HG02938 (cell line): Measurements from ENCODE around the gene RHBDD2.

Experiments used
- ATAC-seq: cut with Tn5 transposase; IDR thresholded peaks from one replicate; pipeline ENCODE4 v1.9.1; 2021; ENCODE audit warnings: mild to moderate bottlenecking, moderate library complexity; ENCODE audit not compliant: unreplicated experiment

Gene RHBDD2

DNA sequence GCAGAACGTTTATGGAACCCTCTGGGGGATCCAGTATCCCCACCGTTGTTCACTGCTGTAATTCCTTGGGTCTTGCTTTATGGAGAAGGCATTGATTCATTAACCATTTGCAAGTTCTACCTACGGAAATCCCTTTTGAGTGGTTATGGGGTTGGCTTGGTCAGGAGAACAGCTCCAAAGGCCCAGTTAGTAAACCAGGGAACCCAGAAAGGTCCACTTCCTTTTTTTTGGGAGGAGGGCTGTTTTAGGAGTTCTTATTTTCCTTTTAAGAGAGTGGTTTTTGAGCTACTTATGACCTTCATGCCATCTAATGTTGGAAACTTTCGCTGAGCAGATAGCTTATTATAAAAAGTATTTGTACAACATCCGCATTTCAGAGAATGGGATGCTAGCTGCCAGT, 37.4 kb downstream of the RHBDD2 start:
- ATAC-seq: no peak

DNA sequence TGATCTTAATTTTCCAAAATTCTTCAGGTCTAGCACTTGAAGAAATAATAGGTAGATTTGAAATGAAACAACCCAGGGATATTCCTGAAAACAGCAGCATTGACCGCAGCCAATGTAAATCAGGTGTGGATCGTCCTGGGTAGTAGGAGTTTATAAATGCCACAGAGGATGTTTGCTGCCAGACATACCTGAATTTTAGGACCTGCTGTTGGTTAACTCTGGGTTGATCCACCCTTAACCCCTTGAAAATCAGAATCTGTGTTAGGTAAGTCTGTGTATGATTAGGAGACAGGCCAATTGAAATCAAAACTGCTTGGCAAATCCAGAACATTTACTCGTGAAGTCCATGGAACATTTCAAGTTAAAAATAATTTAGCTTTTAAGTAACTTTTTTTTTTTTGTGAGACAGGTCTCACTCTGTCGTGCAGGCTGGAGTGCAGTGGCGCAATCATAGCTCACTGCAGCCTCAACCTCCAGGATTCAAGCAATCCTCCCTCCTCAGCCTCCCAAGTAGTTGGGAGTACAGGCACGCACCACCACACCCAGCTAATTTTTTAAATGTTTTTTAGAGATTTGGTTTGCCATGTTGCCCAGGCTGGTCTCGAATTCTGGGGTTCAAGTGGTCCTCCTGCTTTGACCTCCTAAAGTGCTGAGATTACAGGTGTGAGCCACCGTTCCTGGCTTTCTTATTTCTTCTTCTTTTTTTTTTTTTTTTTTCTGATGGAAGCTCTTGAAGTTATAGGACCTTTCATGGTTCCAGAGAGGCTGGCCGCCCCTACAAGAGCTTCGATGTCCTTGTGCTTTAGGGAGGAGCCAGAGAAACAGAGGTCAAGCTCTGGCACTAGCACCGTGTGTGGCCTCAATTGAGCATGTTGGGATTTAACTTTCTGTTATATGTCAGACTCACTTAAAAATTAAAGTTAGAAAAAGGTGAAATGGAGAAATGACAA, 38.1 kb downstream of the RHBDD2 start:
- ATAC-seq: no peak

DNA sequence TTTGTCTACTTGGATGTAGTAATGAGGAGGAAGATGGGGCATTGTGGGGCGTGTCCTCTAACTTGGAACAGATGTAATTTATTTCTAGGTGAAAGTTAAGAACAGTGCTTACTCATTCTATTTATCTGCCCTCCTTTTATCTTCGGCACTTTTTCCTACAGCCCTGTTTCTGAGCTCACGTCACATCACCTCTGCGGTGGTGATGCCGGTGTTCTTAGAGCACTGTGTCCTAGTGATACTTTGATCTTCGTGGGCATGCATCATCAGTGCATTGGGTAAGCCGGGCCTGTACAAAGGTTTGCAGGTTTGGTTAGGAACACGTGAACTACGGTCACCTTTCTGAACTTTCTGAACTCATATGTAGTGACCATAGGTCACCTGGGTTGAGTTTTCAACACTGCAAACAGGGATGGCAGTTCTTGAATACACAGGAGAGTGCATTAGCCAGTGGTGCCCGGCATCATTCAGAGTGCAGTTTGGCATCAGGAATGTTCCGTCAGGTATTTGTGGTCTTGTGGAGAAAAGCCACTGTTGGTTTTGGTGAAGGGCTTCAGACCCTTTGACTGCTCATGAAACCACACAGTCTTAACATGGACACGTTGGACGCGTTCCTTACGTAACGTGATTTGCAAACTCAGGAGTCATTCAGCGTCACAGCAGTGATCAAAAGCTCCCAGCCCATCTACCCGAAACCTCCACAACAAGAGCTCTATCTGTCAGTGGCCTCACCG, 41.8 kb downstream of the RHBDD2 start:
- no peak for ATAC-seq

DNA sequence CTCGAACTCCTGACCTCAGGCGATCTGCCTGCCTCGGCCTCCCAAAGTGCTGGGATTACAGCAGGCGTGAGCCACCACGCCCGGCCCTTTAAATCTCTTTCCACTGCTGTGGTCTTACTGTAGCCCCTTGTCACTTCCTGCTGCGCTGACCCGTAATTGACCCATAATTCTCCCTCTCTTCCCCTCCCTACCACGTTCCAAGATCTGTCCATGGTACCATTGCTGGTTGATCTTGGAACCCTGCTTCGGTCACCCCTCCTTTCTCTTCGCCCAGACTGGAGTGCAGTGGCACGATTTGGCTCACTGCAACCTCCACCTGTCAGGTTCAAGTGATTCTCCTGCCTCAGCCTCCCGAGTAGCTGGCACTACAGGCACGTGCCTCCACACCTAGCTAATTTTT, 42.6 kb downstream of the RHBDD2 start:
- ATAC-seq: no peak

DNA sequence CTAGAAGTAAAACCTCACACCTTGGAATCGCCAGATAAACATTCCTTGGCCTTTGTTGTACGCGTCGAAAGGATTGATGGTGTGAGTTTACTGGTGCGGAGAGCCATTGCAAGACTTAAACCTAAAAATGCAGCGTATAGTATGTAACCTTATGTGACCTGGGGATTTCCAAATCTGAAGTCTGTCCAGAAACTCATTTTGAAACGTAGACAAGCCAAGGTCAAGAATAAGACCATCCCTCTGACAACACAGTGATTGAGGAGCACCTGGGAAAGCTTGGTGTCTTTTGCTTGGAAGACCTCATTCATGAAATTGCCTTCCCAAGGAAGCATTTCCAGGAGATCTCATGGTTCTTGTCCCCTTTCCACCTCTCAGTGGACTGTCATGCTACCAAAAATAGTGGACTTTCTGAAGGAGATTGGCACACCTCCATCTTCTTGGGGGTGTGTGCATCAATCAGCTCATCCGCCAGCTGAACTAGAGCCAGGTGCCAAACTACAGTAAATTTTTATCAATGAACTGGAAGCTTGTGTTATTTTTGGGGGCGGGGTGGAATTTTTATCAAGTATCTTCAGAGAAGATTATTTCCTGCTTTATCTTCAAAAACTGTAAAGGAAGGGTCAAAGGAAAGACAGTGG, 44.3 kb downstream of the RHBDD2 start:
- ATAC-seq: no peak

DNA sequence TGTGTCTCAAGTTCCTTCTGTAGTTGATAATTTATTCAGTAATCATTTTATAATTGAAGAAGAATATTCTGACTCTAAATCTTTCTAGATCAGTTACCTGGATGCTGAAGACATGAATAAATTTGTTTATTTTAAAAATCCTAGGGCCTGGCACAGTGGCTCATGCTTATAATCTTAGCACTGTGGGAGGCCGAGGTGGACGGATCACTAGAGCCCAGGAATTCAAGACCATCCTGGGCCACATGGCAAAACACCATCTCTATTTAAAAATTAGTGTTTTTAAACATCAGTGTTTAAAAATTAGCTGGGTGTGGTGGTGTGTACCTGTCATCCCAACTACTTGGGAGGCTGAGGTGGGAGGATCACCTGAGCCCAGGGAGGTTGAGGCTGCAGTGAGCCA, 45.4 kb downstream of the RHBDD2 start:
- no peak for ATAC-seq

DNA sequence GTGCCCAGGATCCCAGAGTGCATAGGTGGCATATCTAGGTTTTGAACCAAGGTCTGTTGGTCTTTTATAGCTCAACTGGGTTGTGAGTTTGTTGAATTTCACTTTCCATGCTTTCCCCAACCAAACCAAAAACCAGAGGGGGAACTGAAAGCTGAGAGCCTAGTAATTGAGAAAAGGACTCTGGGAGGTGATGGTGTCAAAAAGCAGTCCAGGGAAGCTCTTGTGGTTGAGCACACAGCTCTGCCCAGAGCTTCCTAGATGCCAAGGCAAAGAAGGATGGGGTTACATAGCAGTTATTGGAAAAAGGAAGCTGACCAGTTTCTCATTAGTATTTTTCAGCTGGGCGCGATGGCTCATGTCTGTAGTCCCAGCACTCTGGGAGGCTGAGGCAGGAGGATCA, 46.1 kb downstream of the RHBDD2 start:
- no peak for ATAC-seq

DNA sequence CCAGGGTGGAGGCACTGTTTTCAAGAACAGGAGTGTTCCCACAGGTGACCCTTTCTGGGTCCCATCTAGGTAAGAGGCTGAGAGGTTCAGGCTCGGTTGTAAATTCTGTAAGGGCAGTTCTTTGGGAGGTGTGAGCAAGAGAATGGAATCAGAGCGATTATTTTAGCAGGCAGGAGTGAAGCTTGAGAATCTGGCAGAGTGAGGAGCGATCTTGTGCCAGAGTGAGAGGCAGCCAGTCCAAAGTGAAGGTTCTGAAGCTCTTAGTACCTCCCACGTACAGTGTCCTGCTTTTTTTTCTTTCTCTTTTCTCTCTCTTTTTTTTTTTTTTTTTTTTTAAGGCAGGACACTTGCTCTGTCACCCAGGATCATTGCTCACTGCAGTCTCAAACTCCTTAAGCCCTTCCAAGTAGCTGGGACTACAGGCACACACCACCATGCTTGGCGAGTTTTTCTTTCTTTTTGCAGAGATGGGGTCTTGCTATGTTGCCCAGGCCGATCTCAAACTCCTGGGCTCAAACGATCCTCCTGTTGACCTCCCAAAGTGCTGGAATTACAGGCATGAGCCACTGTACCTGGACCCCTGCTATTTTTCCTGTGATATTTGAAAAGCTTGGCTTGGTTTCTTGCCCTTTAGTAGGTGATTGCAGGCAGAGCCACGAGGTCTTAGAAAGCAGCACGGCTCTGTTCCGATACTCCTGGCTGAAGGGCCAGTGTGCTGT, 47.0 kb downstream of the RHBDD2 start:
- ATAC-seq: no peak

DNA sequence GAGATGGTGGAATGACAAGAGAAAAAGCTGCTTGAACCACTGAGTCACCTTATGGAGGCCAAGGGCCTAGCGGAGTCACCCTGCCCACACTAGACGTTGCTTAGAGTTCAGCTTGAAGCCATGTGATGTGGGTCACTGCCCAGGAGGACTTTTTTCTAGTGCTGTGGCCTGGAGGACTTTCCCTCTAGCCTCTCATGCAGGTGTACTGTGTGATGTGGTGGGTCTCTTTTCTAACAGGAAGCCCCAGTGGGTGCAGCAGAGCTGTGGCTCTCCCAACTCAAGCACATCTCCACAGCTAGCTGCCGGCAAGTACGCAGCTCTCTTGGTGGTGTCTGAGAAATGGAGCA, 49.7 kb downstream of the RHBDD2 start:
- no peak for ATAC-seq

DNA sequence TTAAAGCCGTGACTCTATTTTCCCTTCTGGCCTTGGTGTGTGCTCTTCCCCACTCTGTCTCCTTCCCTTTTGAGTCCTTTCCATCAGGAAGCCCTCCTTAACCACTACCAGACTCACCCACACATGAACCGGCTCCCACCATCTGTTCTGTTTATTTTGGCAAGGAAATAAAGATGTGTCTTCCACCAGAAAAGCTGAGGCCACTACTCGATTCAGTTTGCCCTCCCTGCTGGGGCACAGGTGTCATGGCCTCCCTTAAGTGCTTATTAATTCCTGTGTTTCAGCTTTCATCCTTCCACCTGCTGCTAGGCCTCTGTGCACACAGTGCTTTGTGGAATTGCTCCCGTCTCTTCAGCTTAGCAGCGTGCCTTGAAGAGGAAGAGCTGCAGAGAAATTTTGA, 52.8 kb downstream of the RHBDD2 start:
- ATAC-seq: no peak

DNA sequence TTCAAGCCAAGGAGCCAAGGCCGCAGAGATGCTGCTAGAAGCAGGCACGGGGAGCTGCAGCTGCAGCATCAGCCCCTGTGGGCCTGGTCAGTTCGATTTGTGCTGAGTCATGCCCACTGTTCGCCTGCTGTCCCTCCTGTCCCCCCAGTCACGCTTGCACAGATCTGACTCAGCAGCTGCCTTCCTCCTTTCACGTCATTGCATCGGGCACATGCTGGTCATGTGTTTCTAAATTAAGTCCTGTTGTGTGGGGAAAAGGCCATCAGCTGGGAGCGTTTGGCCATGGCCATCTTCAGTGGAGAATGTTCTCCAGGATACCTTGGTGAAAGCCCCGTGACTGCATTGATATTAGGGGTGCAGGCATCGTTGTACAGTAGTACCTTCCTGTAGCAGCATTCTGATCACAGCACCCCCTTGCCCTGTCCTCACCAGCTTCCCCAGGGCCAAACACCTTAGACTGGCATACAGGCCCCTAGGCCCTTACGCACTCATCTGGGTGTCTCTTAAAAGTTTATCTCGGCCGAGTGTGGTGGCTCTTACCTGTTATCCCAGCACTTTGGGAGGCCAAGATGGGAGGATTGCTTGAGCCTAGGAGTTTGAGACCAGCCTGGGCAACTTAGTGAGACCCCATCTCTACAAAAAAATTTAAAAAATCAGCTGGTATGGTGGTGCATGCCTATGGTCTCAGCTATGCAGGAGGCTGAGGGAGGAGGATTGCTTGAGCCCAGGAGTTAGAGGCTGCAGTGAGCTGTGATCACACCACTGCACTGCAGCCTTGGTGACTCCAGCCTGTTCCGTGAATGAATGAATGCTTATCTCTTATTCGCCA, 59.3 kb downstream of the RHBDD2 start:
- no peak for ATAC-seq
